ENCODE results near the gene FAM171A1. TPM values are rescaled to one million over a fixed set of nuclear protein-coding genes. Genes with fewer than 3 reads are reported as not detected.
"Not testable (repeated sequence)": the region's sequence is repeated elsewhere in the genome, so short reads cannot be mapped to it uniquely, and the experiment has no call there.

Gene FAM171A1
- total and polyA plus RNA-seq, 2 donors (not counting 1 experiment from before 2014, with no cell fraction given) = 8.8 to 10.3 TPM

- Histone ChIP-seq H3K79me2 (ENCODE audit: control insufficient read depth, insufficient read depth, low read length) (no peaks in the 10 kb centered on the region), H3K4me3 (replicated peaks in 1 of 4; ENCODE audit: control extremely low read depth in 1 of 4, insufficient read depth in 1 of 4, low read depth in 3 of 4, low read length in 4 of 4) (no peak overlapping the region), H3K9me3 (ENCODE audit: control insufficient read depth, insufficient read depth, low read depth, low read length) (no peaks in the 10 kb centered on the region), H3K27me3 (ENCODE audit: control insufficient read depth, insufficient read depth, low read length) (no peaks in the 10 kb centered on the region), H2AFZ (ENCODE audit: low read length) (no peak overlapping the region), H4K20me1 (ENCODE audit: control insufficient read depth, extremely low read depth, insufficient read depth, low read length) (no peaks in the 10 kb centered on the region), H3K9ac (ENCODE audit: insufficient read depth, low read length) (no peak overlapping the region), H3K36me3 (ENCODE audit: control insufficient read depth, insufficient read depth, low read length) (no peaks in the 10 kb centered on the region), H3K4me2 (ENCODE audit: extremely low read depth, insufficient read depth, low read length) (no peak overlapping the region), H3K27ac (ENCODE audit: insufficient read depth, low read length) (no peak overlapping the region), H3K4me1 (ENCODE audit: control insufficient read depth, extremely low read depth, insufficient read depth, low read length) (peaks cover 26% of the 10 kb centered on the region)
- DNase-seq (ENCODE audit: low read depth in 2 of 2) = no peak
- TF ChIP-seq CTCF (conservative IDR thresholded peaks at IDR 0.05 in 1 of 2, IDR thresholded peaks at IDR 0.05 in 1 of 2; ENCODE audit: low read depth in 1 of 2, low read length in 2 of 2) (no peak), EZH2 (IDR thresholded peaks at IDR 0.05; ENCODE audit: low read length, missing control alignments) (no peak)
These were observed 168.4 kb downstream of the FAM171A1 start for GRCh38 chr10:15202639-15203038.

- peak overlapping the region; percentile 70 for H3K4me2 ChIP-seq (ENCODE audit: extremely low read depth, insufficient read depth, low read length)
- not testable (repeated sequence) for H3K27me3 ChIP-seq (ENCODE audit: control insufficient read depth, insufficient read depth, low read length); H3K4me3 ChIP-seq (replicated peaks in 1 of 4; ENCODE audit: control extremely low read depth in 1 of 4, insufficient read depth in 1 of 4, low read depth in 3 of 4, low read length in 4 of 4); H2AFZ ChIP-seq (ENCODE audit: low read length); DNase-seq (ENCODE audit: low read depth in 2 of 2); H3K36me3 ChIP-seq (ENCODE audit: control insufficient read depth, insufficient read depth, low read length); H3K9me3 ChIP-seq (ENCODE audit: control insufficient read depth, insufficient read depth, low read depth, low read length); H3K9ac ChIP-seq (ENCODE audit: insufficient read depth, low read length); H3K79me2 ChIP-seq (ENCODE audit: control insufficient read depth, insufficient read depth, low read length); H4K20me1 ChIP-seq (ENCODE audit: control insufficient read depth, extremely low read depth, insufficient read depth, low read length)
- H3K4me1 ChIP-seq (ENCODE audit: control insufficient read depth, extremely low read depth, insufficient read depth, low read length) = peaks cover 26% of the 10 kb centered on the region
- H3K27ac ChIP-seq (ENCODE audit: insufficient read depth, low read length) = peak overlapping the region; percentile 77
These were observed 168.8 kb downstream of the FAM171A1 start for GRCh38 chr10:15202301-15202621.

GRCh38 chr10:15201589-15202300 is 169.3 kb downstream of the FAM171A1 start:
- Histone ChIP-seq H2AFZ (ENCODE audit: low read length) (peak overlapping the region; percentile 7), H3K4me1 (ENCODE audit: control insufficient read depth, extremely low read depth, insufficient read depth, low read length) (peaks cover 26% of the 10 kb centered on the region), H4K20me1 (ENCODE audit: control insufficient read depth, extremely low read depth, insufficient read depth, low read length) (no peaks in the 10 kb centered on the region), H3K9me3 (ENCODE audit: control insufficient read depth, insufficient read depth, low read depth, low read length) (no peaks in the 10 kb centered on the region), H3K79me2 (ENCODE audit: control insufficient read depth, insufficient read depth, low read length) (no peaks in the 10 kb centered on the region), H3K36me3 (ENCODE audit: control insufficient read depth, insufficient read depth, low read length) (no peaks in the 10 kb centered on the region), H3K4me3 (replicated peaks in 1 of 4; ENCODE audit: control extremely low read depth in 1 of 4, insufficient read depth in 1 of 4, low read depth in 3 of 4, low read length in 4 of 4) (no peak overlapping the region), H3K27me3 (ENCODE audit: control insufficient read depth, insufficient read depth, low read length) (no peaks in the 10 kb centered on the region), H3K27ac (ENCODE audit: insufficient read depth, low read length) (peak overlapping the region; percentile 77), H3K9ac (ENCODE audit: insufficient read depth, low read length) (no peak overlapping the region), H3K4me2 (ENCODE audit: extremely low read depth, insufficient read depth, low read length) (peak overlapping the region; percentile 70)
- no peak for TF ChIP-seq EZH2 (IDR thresholded peaks at IDR 0.05; ENCODE audit: low read length, missing control alignments)
- TF ChIP-seq CTCF (conservative IDR thresholded peaks at IDR 0.05 in 1 of 2, IDR thresholded peaks at IDR 0.05 in 1 of 2; ENCODE audit: low read depth in 1 of 2, low read length in 2 of 2) = no peak
- peak; percentile 18 to 80 for DNase-seq (ENCODE audit: low read depth in 2 of 2)

Data from fibroblast of lung (primary cell).